COR-L47 (cell line): ENCODE results near the gene IL17C.

Experiments
- DNase-seq: peaks from one replicate; lab custom pipeline; 2025; lab: John Stamatoyannopoulos, UW

Gene IL17C

DNA sequence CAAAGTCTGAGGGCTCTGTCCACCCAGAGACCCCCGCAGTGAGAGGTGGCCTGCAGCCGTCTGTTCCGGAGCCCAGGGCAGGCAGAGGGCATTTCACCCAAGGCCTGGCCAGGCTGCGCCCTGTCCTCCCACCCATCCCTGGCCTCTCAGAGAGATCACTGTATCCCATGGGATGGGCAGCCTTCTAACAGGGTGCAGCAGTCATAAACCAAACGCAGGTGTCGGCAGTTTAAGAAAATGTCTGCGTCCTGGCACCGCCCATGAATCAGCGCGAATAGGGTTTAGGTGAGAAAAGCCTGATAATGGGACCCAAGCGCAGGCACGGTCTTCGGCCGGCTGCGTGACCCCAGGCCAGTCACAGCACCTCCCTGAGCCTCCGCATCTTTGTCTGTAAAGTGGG lies 7.1 kb downstream of the IL17C start:
- no peak for DNase-seq

DNA sequence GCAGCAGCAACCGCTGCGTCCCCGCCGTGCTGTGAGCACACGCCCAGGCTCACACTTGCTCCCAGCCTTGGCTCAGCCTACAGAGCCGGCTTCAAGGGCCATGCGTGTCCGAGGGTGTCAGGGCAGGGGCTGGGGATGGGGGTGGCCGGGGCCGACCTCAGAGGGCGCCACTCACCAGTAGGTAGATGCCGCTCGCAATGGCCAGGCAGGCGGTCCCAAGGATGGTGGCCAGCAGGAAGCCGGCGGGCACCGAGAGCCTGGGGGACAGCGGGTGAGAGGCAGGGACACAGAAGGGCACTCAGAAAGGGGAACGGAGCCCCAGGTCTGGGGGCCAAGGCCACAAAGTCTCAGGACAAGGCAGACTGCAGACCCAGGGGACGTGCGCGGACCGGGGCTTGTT lies 7.6 kb downstream of the IL17C start:
- DNase-seq = no peak

DNA sequence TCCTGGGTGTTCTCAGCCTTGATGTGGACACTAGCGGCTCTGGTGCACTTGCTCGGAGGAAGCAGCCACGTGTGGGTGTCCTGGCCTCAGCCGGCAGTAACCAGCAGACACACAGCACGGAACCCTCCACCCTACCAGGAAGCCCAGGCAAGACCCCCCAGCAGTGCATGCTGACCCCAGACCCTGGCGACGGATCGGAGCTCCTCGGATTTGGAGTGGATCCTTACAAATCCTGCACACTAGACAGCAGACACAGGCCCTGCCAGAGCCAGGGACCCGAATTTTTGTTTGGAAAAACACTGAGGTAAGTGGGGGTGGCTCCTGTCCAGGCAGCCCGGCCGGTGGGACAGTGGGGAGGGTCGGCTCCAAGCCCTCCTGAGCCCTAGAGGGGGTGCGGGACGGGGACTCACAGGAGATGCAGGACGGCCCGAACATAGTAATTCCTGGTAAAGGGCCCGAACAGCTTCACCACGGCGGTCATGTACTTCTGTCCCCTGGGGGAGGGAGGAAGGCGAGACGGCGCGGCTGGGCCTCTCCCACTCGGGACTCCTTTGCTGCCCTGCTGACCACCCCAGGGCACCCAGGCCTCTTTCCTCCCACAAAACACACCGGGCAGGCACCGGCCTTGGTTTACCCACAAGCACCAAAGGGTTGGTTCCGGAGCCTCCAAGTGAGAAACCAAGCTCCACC lies 8.1 kb downstream of the IL17C start:
- DNase-seq = no peak

DNA sequence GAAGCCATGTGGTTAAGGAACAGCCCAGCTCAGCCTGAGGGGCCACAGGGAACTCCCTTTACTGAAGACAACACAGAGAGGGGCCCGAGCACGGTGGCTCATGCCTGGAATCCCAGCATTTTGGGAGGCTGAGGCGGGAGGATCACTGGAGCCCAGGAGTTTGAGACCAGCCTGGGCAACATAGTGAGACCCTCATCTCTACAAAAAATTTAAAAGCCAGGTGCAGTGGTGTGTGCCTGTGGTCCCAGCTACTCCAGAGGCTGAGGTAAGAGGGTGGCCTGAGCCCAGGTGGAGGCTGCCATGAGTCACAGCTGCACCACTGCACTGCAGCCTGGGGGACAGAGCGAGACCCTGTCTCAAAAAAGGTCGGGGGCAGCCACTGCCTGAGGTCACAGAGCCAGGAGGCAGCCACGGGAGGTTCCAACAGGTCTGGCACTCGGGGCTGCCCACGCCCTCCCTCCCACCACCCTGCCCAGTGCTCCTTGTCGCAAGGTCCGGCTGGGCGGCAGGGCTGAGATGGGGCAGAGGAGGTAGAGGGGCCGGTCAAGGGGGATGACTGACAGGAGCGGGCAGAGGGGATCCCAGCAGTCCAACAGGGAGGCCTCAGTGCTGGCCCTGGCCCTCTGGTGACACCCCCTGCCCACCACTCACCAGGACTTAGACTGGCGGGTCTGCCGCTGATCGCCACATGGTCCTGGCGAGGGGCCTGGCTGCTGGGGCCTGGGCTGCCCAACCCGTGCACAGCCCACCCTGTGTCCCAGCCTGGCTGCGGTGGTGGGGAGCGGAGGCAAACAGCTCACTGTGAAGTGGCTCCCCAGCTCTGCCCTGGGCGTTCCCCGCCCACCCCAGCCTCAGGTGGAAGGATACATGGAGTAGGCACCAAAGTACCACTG lies 9.1 kb downstream of the IL17C start:
- DNase-seq = no peak

DNA sequence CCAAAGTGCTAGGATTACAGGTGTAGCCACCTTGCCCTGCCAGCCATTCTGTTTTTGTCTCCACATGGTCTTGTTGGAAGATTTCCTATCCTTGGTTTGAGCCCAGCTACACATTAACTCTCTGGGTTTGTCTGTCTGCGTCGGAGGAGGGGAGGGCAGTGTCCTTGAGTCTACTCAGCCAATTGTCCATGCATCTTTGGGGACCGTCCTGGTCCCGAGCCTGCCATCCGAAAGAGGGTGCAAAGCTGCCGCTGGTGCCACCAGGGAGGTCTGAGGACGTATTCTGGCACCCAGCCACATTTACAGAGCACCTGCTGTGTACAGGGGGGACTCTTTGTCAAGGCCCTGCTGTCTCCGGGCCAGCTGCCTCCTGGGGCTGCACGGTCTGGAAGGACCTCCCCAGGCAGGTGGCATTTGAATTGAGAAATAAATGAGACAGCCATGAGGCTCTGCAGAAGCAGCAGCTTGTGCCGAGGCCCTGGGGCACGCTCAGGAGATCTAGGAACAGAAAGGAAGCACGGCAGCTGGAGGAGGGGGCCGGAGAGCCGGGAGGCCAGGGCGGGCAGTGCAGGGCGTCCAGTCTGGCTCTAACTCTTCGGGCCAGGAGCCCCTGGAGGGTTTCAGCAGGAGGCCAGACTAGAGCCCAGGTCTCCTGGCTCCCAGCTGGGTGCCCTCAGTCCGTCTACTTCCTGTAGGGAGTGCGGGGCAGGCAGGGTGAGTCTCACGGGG lies 11.0 kb downstream of the IL17C start:
- DNase-seq = peak; percentile 85

DNA sequence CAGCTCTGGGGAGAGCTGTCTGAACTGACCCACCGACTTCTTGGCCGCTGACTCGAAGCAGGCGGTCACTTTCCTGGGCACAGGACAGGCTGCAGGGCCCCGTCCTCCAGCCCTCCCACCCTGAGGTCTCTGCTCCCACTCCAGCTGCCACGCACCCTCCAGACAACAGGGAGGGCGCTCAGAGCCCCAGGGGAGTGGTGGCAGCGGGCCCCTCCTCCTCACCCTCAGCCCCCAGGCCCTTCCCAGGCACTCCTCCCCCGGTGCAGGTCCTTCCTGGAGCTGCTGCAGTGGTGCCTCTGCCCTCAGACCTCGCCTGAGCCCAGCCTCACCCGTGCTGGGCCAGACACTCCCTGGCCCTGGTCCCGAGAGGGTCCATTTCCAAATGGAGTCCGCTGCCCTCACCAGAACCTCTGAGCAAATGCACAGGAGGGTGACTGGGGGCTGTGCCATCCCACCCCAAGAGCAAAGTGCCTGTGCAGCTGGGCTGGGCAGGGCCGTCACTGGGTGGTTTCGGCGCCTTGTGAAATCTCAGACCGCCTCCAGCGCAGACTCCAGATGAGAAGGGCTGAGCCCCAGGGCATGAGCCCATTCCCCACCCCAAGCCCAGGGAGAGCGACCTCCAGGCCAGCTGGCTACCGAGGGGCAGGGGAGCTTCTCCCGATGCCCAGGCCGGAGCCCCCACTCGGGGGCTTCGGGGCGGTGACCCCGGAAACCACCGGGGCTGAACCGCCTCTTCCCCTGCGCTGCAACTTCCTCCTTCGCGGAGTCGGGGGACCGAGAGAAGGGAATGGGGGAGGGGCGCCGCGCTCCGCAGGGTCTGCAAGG lies 11.8 kb downstream of the IL17C start:
- no peak for DNase-seq

DNA sequence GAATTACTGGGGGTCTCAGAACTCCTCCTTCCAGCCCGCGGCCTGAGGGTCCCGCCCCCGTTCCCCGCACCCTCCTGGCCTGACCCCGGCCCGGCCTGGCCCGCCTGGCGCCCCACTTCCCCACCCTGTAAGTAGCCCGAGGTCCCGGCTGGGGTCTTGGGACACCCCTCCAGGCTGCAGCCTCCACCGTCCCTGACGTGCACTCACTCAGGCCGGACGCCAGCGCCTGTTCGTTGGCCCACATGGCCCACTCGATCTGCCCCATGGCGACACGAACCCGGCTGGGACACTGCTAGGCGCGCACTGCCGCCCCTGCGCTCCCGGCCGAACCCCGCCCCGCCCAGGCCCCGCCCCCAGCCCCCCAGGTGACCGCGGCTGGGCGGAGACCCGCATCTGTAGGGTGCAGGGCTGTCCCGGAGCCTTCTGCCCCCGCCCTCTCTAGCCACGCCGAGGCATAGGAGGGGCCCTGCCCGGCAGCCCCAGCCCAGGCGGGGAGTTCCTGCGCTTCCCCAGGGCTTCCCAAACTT lies 12.4 kb downstream of the IL17C start, which contains the start of gene CYBA:
CYBA (minus strand) TSS at position 305 of the 527 bp plus-strand sequence; CDS start at position 265, 40 bp downstream.
- DNase-seq = no peak

DNA sequence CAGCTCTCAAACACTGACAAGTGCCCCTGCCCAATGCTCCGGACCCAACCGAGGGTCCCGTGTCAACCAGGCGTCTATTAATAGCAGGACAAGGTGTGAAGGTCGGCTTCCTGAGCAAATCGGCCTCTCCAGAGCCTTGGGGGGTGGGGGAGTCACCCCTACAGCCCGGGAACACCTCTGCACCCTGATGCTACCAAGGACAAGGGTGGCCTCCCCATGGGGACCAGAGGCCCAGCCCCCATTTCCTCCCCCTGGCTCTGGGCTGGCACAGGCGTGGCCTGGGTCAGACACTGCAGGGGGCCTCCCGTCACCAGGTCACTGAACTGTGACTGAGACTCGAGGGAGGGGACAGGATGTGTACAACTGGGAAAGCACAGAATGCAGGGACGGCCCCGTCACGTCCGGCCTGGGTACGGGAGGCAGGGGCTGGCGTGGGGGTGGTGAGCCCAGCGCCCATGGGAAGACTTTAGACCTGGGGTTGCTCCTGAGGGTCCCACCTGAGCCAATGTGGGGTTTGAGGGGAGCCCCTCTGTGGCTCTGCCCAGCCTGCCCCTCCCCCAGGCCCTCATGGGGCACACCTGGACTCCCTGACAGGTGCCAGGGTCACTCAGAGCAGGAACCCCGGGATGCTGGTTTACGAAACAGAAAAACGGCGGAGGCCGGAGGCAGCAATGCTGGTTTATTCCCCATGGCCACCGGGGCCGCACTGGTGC lies 13.1 kb downstream of the IL17C start:
- no peak for DNase-seq

DNA sequence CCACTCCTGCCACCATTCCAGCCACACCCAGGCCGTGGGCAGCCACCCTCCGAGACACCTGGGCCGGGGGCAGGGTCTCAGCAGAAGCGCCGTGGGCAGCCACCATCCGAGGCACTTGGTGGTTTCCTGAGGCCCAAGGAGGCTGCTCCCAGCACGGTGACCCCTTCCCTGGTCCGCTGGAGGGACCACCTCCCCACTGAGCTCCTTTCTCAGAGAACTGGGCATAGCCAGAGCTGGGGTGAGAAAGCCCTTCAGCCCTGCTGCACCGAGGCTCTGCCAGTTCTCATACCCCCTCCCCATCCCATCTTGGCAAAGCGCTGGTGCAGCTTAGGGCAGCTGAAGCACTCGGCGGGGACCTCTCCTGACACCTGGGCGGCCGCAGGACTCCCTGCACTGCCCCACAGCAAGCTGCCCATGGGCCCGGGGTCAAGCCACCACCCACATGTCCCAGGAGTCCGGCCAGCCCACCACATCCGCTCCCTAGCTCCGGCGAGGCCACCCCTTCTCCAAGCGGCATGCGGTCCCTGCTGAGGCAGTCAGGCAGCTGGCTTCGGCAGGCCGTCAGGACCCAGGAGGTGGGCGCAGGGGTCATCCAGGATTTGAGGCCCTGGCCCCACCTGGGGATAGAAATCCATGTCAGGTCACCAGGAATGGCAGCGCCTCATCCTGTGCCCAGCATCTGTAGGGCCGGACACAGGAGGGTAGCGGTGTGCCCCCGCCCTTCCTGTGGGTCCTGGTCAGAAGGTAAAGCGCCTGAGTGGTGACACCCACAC lies 13.8 kb downstream of the IL17C start:
- no peak for DNase-seq

DNA sequence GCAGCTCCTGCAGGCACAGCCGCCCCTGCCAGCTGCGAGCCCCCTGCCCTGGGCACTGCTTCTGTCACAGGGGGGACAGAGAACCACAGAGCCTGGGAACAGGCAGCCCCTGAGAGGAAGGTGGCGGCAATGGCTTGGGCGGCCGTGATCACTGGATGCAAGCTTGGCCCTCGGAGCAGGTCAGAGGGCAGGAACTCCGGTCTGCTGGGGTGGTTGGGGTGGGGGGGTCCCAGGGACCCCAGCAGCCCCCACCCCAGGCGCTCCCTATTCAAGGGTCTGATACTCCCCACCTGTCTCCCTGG lies 14.3 kb downstream of the IL17C start:
- no peak for DNase-seq

DNA sequence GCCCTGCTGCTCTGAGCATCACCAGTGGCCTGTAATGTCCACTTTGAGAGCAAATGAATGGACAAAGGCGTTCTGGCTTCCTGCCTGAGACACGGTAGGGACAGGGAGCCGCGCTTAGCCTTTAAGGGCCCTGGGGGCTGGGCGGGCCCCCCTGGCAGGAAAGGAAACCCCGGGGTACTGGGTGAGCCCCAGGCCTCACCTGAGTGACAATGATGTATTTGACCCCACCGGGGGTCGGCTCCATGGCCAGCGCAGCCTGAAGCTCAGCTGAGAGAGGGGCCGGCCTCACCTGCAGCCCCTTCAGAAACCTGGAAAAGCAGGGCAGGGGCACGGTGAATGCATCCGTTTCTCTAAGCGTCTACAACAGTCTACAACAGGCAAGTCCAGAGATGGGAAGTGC lies 14.7 kb downstream of the IL17C start:
- DNase-seq = no peak

DNA sequence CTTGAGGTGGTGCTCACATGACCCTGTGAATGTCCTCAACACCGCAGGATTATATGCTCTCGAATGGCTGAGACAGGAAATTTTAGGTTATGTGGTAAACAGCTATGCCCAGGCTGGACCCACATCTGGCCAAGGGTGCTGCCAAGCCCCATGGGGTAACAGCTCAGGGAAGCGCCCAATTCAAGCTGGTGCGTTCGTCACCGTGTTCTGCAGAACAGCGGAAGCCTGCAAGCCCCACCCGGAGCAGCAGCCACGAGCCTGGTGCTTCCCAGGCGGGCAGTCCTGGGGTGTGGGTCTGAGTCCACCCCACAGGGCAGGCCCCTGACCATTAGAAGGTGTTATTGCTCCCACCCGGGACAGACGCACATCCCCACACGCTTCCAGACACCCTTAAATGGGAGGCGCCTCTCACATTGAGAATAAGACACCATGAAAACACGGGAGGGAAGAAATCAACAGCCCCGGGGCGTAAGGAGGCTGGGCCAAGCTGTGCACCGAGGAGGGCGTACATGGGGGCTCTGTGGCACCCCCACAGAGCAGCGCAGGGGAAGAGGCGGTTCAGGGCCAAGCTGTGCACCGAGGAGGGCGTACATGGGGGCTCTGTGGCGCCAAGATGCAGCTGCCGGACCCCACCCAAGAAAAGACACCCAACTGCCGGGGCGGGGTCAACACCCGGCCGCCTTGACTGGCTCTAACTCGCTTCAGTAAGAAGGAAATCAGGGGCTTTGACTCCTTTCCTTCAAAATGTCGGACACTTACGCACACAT lies 15.4 kb downstream of the IL17C start:
- DNase-seq = no peak

DNA sequence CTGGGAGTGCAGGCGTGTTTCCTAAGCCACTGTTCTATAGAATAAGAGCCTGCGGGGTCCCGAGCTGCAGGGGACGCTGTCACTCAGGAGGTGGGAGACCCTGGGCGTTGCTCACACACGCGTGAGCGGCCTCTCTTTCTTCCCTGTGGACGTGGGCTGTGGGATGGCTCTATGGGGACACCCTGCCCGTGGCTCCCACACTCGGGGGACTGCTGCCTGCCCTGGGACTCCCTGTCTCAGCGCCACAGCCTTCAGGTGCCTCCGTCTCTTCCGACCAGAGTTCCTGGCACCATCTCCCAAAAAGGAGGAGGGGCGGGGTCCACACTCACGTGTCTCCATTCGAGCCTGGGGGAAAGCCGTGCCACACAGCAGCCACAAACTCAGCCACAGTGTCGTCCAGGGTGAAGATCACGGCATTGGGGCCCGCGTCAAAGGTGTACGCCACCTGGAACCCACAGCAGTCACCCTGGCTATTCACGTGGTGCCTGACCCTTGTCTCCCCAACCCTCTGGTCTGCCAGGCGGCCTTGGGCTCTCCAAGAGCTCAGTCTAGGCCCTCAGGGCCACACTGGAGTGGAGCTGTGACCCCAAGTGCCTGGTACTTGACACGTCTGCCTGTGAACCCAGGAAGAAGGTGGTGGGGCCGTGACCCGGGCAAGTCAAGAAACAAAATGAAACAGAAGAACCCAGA lies 16.1 kb downstream of the IL17C start:
- DNase-seq = no peak

DNA sequence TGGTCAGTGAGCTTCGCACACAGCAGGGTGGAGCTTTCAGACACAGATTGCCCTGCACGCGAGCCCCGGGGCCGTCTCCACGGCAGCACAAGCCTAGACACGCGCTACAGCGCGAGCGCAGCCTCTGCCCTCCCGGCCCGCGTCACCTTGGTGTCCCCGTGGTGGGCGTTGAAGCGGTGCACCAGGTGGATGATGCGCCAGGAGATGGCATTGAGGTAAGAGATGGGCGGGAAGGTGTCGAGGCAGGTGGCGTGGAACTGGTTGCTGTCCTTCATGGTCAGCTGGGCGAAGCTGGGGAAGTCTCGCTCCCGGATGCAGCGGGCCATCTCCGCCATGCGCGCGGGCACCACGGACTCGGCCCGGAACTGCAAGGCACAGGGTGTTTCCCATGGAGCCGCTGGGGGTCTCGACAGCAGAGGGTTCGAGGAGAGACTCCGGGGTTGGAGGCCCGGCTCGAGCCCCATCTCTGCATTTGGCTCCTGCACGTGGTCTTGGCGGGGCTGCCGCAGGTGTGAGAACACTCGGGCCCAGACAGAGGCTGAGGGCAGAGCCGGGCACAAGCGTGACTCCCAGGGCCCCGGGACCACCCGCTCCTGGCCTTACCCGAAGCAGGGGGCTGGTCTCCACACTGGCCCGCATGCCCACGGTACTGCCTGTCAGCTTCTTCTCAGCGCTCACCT lies 16.8 kb downstream of the IL17C start:
- no peak for DNase-seq

DNA sequence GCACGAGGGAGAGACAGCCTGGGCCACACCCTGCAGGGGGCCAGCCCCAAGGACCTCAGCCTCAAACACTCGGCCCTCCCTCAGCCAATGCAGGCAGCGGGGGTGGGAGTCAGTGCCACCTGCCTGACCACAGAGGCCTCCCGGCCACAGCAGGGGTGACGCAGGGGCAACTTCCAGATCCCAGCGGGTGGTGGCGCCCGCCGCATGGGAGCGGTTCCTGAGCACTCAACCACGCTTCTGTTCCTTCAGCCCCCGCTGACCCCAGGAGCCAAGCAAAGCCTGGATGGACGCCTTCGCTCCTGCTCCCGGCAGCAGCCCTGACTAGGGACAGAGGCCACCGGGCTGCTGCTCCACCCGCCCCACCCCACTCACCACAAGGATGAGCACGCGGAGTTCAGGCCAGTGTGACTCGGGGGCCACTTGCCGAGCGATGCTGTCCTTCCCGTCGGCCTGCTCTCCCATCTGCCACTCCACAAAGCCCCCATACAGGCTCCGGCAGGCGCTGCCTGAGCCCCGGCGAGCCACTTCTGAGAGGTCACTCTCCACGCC lies 17.4 kb downstream of the IL17C start:
- no peak for DNase-seq

DNA sequence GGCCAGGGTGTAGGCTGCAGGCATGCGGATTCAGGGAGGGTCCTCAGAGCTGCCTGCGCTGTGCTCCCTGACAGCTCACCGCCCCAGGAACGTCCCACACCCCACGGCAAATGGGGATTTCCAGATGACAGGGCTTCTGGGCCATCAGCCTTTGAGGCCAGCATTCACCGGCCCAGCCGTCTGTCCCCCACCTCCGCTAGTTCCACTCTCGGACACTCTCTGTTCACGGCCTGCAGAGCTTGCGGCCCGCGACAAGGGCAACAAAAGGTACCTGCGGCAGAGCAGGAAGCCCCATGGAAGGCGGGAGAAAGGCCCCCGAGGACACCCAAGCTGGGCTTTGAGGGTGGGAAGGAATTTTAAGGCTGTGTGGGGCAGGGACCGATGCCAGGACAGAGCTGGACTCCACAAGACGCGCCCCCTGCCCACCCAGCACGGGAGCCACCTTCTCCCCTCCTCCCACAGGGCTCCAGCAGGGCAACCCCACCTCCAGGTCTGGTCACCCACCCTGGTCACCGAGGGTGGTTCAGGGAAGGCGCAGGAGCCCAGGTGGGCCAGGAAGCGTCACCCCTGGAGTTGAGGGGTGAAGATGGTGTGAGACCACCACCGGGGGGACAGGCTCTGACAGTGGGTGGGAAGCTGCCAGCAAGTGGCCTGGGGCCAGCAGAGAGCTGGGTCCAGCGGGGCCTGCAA lies 18.1 kb downstream of the IL17C start:
- no peak for DNase-seq

DNA sequence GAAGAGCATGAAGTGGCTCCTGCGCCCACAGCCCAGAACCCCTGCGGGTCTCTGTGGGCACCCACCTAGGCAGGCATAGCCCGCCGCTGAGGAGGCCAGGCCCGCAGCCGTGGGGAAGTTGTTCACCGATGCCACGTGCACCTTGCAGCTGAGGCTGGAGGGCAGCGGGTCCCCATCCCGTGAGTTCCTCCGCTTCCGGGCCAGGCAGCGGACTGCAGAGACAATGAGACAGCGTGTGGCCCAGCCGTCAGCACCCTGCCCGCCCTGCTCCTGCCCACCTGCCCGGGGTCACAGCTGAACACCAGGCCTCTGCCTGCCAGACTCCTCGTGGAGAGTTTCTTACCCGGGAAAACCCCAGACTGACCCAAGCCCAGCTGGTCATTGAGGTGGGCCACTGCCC lies 19.0 kb downstream of the IL17C start:
- DNase-seq = no peak
